ENCODE measurements around the gene ARHGEF38.

The ARHGEF38 gene

DNA sequence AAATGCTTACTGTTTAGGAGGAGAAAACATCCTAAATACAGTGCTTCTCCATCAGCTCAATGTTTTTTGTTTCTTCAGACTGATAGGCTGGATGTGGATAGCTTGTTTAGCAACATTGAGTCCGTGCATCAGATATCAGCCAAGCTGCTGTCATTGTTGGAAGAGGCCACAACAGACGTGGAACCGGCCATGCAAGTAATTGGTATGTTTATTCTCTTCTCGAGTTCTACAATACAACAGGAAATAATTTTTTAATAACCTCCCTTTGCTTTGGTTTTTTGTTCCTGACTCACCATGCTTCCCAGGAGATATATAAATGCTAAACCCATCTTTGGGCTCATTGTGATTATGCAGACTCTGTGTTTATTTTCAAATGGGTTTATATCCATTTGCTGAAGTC lies 60.9 kb downstream of the ARHGEF38 start:
- DNase-seq (ENCODE audit: low spot score): no peak
- H3K27ac ChIP-seq: no peak overlapping the region
- CTCF ChIA-PET: interaction anchor here (0.6 to 0.7 kb wide), 2 partner anchors 61 to 310 kb away, joined by 3 to 5 read pairs; partner anchors contain the start of gene ARHGEF38
- POLR2A ChIA-PET (ENCODE audit: low non-redundant PET): no interaction called here
- TF ChIP-seq, protein P1, sequence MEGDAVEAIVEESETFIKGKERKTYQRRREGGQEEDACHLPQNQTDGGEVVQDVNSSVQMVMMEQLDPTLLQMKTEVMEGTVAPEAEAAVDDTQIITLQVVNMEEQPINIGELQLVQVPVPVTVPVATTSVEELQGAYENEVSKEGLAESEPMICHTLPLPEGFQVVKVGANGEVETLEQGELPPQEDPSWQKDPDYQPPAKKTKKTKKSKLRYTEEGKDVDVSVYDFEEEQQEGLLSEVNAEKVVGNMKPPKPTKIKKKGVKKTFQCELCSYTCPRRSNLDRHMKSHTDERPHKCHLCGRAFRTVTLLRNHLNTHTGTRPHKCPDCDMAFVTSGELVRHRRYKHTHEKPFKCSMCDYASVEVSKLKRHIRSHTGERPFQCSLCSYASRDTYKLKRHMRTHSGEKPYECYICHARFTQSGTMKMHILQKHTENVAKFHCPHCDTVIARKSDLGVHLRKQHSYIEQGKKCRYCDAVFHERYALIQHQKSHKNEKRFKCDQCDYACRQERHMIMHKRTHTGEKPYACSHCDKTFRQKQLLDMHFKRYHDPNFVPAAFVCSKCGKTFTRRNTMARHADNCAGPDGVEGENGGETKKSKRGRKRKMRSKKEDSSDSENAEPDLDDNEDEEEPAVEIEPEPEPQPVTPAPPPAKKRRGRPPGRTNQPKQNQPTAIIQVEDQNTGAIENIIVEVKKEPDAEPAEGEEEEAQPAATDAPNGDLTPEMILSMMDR (conservative IDR thresholded peaks at IDR 0.05; ENCODE audit: low read depth): no peak

DNA sequence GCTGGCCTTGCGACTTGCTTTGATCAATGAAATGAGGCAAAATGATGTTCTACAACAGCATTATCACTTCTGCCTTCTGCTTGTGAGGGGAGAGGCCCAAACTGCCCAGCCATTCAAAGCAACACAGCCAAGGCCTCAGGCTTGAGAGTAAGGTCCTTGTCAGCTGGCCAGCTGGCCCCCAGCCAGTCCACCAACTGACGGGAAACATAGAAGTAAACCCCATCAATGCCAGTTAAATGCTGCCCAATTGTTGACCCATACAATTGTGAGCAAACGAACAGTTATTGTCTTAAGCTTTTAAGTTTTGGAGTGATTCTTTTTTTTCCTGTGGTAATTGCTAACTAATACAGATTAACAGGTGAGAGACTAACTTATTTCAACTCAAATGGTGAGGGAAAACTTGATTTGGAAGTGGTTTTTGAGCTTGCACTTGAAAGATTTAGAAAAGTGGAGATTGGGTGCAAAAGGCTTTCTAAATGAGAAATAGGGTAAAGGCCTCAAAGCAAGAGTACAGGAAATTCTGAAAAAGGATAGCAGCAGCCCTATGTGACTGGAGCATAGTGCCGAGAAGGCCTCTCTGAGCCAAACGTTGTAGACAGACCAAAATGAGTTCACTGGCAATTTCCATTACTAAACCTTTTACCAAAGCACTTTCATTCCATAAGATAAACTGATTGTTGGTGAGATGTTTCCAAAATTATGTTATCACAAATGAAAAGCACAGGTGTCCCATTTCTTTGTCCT lies 66.9 kb downstream of the ARHGEF38 start:
- no peak for DNase-seq (ENCODE audit: low spot score)
- ChIA-PET POLR2A (ENCODE audit: low non-redundant PET) (no interaction called here), CTCF (interaction anchor here (0.6 kb wide), 1 partner anchor 23 kb away, joined by 3 read pairs; no protein-coding TSS in a partner anchor)
- TF ChIP-seq, protein P1 (conservative IDR thresholded peaks at IDR 0.05; ENCODE audit: low read depth): no peak
- no peak overlapping the region for H3K27ac ChIP-seq

DNA sequence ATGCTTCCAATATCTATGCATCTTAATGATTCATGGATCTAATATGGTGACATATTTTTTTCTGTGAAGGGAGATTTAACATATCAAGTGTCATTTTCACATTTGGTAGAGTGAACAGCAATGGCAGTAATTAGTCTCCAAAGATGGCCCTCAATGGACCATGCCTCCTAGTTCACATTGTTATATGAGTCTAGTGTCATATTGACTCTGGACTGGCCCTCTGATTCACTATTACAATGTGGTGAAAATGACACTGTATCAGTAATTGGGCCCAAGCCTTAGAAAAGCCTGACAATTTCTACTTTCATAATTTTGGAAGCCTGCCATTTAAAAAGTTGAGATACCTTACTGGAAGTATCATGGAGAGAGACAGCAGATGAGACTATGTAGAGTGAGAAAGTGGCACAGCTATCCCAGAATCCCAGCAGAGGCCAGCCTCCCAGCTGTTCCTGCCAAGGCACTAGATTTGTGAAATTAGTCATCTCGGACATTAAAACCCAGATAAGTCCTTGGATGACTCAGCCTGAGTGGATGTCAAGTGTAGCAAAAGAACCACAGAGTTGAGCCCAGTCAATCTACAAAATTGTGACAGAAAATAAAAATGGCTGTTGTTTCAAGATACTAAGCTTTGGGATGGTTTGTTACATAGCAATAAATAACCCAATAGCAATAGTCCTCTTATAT lies 68.4 kb downstream of the ARHGEF38 start:
- peak; percentile 68 for DNase-seq (ENCODE audit: low spot score)
- TF ChIP-seq, protein P1 (conservative IDR thresholded peaks at IDR 0.05; ENCODE audit: low read depth): no peak
- ChIA-PET CTCF (interaction anchor here (0.6 kb wide), 2 partner anchors 123 to 149 kb away, joined by 3 read pairs; no protein-coding TSS in a partner anchor), POLR2A (ENCODE audit: low non-redundant PET) (no interaction called here)
- H3K27ac ChIP-seq: no peak overlapping the region

DNA sequence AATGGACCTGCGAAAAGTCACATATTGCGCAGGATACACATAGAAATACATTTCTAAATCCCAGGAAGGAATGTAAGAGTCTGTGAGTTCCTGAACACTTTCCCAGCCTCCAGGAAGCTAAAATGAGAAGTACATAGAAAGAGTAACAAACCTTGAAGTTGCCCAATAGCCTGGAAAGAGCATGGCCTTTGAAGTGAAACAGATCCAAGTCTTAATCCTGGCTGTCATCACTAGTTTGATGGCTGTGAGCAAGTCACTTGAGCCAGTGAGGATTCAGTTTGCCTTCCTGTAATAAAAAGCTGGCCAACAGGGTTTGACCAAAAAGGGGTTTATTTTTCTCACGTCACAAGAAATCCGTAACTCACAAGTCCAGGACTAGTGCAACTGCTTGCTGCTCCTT lies 69.8 kb downstream of the ARHGEF38 start:
- ChIA-PET CTCF (interaction anchor here (0.6 kb wide), 1 partner anchor 1137 kb away, joined by 3 read pairs; no protein-coding TSS in a partner anchor), POLR2A (ENCODE audit: low non-redundant PET) (no interaction called here)
- DNase-seq (ENCODE audit: low spot score): no peak
- TF ChIP-seq, protein P1 (conservative IDR thresholded peaks at IDR 0.05; ENCODE audit: low read depth): no peak
- no peak overlapping the region for H3K27ac ChIP-seq

DNA sequence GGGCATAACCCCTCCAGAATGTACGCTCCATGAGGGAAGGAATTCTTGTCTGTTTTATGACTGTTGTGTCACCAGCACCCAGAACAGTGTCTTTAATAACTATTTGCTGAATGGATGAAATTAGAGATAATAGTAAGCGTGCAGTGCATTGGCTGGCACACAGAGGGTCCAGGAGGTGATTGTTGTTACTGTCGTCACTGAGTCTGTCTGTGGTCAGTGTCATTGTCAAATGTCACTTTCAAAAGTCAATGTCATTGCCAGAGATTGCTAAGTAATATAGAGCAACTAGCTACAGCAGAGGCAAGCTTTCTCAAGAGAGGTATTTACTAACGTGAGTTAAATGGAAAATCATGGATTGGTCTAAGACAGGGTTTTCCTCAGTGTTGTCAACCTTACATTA lies 70.7 kb downstream of the ARHGEF38 start:
- POLR2A ChIA-PET (ENCODE audit: low non-redundant PET): no interaction called here
- CTCF ChIA-PET: interaction anchor here (0.6 kb wide), 1 partner anchor 126 kb away, joined by 3 read pairs; no protein-coding TSS in a partner anchor
- TF ChIP-seq, protein P1 (conservative IDR thresholded peaks at IDR 0.05; ENCODE audit: low read depth): no peak
- no peak overlapping the region for H3K27ac ChIP-seq
- DNase-seq (ENCODE audit: low spot score): no peak

DNA sequence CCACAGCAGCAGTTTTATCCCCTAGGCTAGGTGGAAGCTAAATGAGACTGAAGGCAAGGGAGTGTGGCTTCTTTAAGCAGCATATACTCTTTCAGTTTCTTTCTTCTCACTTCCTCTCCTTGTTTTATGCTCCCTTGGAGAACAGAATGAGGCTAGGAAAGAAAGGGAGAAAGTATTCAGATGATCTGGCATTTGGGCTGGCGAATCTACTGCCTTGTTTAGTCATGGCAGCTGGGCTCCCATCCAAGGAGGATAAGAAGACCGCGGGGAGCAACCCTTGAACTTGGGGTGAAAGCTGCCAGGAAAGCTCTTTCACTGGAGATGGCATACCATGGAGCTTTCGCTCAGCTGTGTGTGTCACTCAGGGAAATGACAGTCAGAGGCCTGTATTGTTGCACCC lies 72.1 kb downstream of the ARHGEF38 start:
- no peak for DNase-seq (ENCODE audit: low spot score)

More for the DNA sequence above, 72.1 kb downstream of the ARHGEF38 start:
- TF ChIP-seq, protein P1 (conservative IDR thresholded peaks at IDR 0.05; ENCODE audit: low read depth): no peak
- POLR2A ChIA-PET (ENCODE audit: low non-redundant PET): no interaction called here
- CTCF ChIA-PET: no interaction called here
- H3K27ac ChIP-seq: no peak overlapping the region
